Activated effector memory CD4-positive, alpha-beta T cell treated with Interleukin-2 at 50 U/mL for 16 hours (primary cell): ENCODE measurements around the gene BHLHE40.
"Not testable (repeated sequence)": the region's sequence is repeated elsewhere in the genome, so short reads cannot be mapped to it uniquely, and the experiment has no call there.

ENCODE experiments used
- DNase-seq: peaks from one replicate; pipeline ENCODE4 v3.0.0-alpha.2; 2020

Gene BHLHE40

GRCh38 chr3:4979428-4980228 lies at the start of gene BHLHE40:
Gene BHLHE40 (plus strand): TSS chr3:4979437. CDS start chr3:4979719, 282 bp downstream.
- DNase-seq, result peak; percentile 27

GRCh38 chr3:4930501-4930900 lies 48.7 kb upstream of the BHLHE40 start:
- no peak for DNase-seq

DNA sequence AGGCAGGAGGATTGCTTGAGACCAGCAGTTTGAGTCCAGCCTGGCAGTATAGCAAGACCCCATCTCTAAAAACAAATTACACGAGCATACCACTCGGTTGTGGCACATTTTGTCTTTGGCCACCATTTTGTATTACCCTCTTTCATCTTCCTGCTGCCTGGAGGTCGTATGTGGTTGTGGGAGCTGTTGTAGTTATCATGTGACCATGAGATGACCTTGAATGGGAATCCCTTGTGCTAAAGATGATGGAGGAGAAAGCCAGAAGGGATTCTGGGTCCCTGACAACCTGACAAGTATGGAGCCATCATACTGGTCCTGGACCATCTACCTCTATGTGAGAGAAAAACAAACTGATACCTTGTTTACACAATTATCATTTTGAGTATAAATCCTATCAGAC lies 45.2 kb upstream of the BHLHE40 start:
- DNase-seq, result no peak

DNA sequence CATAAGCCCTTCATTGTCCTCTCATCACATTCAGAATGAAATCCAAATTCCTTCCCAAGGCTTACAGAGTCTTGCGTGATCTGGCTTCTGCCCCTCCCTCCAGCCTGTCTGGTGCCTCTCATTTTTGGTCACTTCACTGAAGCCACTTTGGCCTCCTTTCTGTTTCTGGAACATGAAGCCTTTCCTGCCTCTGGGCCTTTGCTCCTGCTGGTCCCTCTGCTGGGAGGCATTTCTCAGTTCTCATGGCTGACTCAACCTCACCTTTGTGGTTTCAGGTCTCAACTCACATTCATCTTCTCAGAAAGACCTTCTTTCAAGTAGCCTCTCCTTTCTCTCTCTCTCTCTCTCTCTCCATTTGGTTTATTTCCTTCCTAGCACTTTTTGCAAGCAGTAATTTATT lies 43.9 kb upstream of the BHLHE40 start:
- no peak for DNase-seq

DNA sequence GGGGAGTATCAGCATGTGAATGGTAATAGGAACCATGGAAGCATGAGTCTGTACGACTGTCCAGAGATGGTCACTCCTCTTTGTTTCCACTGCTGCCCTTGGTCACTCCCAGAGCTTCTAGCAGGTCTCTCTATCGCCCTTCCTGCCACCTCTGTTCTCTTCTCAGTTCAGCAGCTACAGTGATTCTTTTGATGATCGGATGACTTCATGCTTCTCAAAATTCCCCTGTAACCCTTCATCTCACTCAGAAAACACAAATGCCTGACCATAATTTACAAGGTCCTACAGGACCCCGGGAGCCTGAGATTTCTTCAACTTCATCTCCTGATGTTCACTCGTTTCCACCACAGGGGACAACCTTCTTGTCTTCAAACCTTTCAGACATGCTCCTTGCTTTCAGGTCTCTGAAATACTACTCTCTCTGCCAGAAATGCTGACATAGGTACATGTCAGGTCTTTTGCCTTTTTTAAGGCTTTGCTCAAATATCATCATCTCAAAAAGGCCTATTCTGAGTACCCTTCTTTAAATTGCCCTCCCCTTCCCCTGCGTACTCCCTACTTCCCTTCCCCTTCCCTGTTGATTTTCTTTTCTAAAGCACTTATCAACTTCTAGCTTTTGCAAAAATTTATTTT lies 42.1 kb upstream of the BHLHE40 start:
- DNase-seq, result no peak

DNA sequence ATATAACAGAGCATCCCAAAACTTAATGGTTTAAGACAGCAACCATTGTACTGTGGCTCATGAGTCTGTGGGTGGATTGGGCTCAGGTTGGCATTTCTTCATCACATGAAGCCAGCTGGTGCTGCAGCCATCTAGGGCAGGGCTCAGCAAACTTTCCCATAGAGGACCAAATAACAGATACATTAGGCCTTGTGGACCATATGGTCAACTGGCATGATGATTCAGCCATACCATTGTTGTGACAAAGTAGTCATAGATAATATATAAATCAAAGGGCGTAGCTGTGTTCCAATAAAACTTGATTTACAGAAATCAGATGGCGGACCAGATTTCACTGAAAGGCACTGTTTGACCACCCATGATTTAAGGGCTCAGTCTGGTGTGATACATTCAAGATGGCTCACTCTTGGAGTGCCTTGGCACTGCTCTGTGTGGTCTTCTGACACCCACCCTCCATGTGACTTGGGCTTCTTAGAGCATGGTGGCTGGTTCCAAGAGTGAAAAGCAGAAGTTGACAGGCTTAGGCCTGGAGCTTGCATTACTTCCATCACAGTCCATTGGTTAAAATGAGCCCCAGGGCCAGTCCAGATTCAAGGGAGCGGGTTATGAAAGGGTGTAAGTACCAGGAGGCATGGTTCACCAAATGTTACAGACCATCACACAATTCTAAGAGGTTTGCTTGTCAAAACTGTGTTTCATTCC lies 40.8 kb upstream of the BHLHE40 start:
- DNase-seq, result no peak

- no peak for DNase-seq
Observed at GRCh38 chr3:4939276-4939675, 40.0 kb upstream of the BHLHE40 start.

GRCh38 chr3:4940985-4941384 lies 38.3 kb upstream of the BHLHE40 start:
- DNase-seq, result no peak

- no peak for DNase-seq
Observed at GRCh38 chr3:4943549-4943948, 35.7 kb upstream of the BHLHE40 start.

DNA sequence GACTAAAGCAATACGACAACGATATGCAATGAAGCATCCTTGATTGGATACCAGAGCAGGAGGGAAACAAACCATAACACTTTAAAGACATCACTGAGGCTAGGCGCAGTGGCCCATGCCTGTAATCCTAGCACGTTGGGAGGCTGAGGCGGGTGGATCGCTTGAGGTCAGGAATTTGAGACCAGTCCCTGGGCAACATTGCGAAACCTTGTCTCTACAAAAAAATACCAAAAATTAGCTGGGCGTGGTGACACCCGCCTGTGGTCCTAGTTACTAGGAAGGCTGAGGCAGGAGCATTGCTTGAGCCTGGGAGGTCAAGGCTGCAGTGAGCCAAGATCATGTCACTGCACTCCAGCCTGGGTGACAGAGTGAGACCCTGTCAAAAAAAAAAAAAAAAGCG lies 33.9 kb upstream of the BHLHE40 start:
- no peak for DNase-seq

- DNase-seq, result no peak
Observed at GRCh38 chr3:4947028-4947427, 32.2 kb upstream of the BHLHE40 start.

- no peak for DNase-seq
Observed at GRCh38 chr3:4948395-4948794, 30.8 kb upstream of the BHLHE40 start.

- no peak for DNase-seq
Observed at GRCh38 chr3:4949004-4949403, 30.2 kb upstream of the BHLHE40 start.

DNA sequence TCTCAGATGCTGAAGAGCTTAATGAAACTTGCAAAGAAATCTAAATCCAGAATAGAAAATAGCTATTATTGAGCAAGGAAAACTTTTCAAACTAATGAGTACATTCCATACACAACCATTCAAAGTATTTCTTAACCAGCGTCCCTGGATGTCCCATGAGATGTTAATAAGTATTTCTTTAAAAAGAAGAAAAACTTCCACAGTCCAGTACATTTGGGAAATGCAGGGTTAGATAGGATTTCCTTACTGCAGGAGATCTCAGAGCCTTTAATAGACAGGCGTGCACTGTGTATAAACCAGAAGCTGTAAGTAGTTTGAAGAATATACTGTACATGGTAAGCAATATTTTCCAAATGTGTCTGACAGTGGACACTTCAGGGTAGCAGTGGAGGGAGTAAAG lies 29.6 kb upstream of the BHLHE40 start:
- DNase-seq, result no peak

DNA sequence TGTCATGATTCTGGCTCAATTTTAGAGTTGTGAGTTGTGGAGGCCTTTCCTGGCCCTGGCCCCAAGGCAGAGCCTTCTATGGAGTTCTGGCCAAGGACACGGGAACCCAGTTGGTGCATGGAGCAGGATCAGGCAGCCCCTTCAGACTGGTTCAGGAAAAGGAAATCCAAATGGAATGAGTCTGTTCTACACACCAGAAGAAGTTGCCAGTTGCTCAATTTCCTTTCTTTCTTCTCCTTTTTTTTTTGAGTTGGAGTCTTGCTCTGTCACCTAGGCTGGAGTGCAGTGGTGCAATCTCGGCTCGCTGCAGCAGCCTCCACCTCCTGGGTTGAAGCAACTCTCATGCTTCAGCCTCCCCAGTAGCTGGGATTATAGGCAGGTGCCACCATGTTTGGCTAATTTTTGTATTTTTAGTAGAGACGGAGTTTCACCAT lies 28.9 kb upstream of the BHLHE40 start:
- DNase-seq, result no peak

GRCh38 chr3:4950948-4951347 lies 28.3 kb upstream of the BHLHE40 start:
- DNase-seq, result no peak

DNA sequence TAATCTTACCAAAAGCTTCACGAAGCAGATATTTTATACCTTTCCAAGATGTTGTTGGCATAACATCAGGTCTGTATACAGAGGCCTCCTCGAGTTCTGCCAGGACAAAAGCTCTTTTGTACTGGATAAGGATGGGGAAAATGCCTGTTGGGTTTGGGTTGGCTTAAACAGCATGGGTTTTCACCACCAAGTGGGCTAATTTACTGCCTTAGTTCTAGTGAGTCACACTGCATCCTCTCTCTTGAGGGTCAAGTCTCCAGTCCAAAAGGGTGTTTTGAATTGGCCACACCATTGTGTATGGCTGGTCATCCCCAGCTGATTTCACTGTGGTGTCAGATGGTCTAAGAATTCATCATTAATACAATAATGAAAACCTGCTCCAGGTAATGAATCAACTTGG lies 26.1 kb upstream of the BHLHE40 start:
- no peak for DNase-seq

DNA sequence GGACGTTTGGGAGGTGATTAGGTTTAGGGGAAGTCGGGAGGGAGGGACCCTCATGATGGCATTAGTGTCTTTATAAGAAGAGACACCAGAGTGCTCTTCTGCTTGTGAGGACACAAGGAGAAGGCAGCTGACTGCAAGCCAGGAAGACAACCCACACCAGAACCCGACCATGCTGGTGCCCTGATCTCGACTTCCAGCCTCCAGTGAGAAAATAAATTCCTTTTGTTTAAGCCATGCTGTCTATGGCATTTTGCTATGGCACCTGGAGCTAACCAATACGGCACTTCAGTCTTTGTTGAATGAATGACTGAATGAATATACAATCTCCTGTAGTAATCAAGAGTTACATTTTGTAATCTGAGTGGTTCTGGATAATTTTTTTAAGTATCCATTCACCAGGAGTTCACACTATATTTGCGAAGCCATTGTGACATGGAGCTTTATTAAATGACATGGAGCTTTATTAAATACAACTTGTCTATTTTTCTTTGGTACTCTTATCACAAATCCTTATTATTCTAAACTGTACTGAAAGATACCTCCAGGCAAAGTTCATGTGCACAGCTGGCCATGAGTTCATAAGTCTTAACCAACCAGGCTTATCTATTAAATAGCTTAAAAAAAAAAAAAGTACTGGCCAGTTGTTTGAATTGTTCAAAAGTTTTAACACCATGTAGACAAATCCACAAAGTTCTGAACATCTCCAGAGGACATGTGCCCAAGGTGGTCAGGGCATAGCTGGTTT lies 24.8 kb upstream of the BHLHE40 start:
- no peak for DNase-seq

GRCh38 chr3:4956099-4956498 lies 23.1 kb upstream of the BHLHE40 start:
- DNase-seq, result no peak

DNA sequence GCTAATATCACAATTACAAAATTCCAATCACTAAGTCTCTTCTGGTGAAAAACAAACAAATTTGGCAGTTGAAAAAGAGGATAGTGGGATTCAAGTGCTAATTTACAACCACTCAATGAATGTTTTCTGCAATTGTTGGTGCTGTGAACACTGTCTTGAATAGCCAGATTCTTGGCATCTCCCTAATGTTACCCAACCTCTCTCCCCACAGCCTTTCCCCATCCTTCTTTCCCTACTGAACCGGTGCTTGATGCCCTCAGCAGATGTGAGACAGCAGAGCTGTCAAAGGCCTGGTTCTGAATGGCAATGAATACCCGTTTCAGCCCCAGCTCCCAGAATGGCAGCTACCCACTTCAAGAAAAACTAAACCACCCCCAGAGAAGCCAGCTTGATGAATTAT lies 22.5 kb upstream of the BHLHE40 start:
- no peak for DNase-seq

- DNase-seq, result no peak
Observed at GRCh38 chr3:4957978-4958377, 21.3 kb upstream of the BHLHE40 start.

DNA sequence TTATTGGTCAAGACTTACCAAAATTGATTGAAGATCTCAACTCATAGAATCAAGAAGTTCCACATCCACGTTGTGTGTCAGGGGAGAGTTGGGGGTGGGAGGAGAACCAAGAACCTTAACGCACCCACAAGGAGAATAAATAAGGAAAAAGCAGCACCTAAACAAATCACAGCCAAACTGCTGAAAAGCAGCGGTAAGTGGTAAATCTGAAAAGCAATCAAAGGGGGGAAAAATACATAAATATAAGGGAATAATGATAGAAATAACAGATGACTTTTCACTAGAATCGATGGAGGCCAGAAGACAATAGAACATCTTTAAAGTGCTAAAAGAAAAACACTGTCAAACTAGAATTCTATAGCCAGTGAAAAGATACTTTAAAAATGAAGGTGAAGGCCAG lies 20.1 kb upstream of the BHLHE40 start:
- no peak for DNase-seq

DNA sequence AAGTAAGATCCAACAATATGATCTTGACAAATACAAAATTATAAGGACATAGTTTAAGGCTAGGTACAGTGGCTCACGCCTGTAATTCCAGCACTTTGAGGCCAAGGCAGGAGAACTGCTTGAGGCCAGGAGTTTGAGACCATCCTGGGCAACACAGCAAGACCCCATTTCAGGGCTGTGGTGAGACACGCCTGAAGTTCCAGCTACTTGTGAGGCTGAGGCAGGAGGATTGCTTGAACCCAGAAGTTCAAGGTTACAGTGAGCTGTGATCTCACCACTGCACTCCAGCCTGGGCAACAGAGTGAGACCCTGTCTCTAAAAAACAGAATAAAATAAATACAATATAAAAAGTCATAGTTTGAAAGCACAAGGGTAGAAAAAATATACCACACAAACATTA lies 17.4 kb upstream of the BHLHE40 start:
- DNase-seq, result not testable (repeated sequence)
